ENCODE data around the gene HLA-E. TPM values are rescaled to one million over a fixed set of nuclear protein-coding genes. Genes with fewer than 3 reads are reported as not detected.
A peak's percentile ranks its signal among the peaks of the same experiment; 100 is the strongest.

HLA-E gene
- total and polyA plus RNA-seq, 4 donors: 133 to 258 (median 207) TPM

DNA sequence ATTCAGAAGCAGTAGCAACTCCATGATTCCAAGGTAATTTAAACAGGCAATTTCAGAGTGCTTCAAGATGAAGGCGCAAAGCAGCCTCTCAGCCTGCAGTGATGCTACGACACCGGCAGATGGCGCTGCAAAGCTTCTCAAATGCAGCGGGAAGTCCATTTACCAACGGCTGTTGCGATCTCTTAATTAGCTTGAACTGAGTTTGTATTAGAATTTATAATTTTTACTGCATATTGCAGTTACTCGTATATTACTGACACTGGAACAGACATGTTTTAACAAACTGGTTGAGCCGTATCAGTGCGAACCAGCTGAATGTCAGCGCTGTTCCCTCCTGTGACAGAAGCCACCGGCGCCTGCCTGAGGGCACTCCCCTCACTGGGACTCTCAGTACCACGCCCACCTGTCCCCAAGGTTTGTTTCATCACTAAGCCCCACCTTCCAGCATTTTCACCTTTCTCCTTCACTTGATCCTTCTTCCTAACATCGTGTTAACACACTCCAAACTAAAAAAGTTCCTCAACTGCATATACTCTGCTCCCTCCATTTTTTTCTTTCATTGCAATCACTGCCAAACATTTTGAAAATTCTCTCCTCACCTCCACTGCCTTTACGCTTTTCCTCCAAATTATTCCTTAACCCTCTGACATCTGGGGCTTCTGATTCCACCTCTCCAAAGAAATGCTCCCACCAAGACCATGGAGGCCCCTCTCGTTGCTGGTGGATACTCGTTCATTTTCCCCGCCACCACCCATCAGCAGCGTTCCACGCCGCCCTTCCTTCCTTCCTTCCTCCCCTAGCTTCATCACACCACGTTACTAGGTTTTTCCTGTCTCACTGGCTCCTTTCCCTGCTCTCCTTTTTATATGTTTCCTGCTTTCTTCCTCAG lies 52.5 kb downstream of the HLA-E start:
- H3K9me3 ChIP-seq (ENCODE audit: control insufficient read depth in 4 of 4, low read length in 3 of 4): no peaks in the 10 kb centered on the region
- TF ChIP-seq, protein P1, sequence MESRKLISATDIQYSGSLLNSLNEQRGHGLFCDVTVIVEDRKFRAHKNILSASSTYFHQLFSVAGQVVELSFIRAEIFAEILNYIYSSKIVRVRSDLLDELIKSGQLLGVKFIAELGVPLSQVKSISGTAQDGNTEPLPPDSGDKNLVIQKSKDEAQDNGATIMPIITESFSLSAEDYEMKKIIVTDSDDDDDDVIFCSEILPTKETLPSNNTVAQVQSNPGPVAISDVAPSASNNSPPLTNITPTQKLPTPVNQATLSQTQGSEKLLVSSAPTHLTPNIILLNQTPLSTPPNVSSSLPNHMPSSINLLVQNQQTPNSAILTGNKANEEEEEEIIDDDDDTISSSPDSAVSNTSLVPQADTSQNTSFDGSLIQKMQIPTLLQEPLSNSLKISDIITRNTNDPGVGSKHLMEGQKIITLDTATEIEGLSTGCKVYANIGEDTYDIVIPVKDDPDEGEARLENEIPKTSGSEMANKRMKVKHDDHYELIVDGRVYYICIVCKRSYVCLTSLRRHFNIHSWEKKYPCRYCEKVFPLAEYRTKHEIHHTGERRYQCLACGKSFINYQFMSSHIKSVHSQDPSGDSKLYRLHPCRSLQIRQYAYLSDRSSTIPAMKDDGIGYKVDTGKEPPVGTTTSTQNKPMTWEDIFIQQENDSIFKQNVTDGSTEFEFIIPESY (IDR thresholded peaks at IDR 0.05): no peak
- peak; percentile 90 to 93 for TF ChIP-seq RAD21 (IDR thresholded peaks at IDR 0.05)
- TF ChIP-seq CTCF (IDR thresholded peaks at IDR 0.05; ENCODE audit: low read depth, low read length, missing input control): peak; percentile 97
- TF ChIP-seq ATF3 (IDR thresholded peaks at IDR 0.05): no peak
- TF ChIP-seq, protein P2, sequence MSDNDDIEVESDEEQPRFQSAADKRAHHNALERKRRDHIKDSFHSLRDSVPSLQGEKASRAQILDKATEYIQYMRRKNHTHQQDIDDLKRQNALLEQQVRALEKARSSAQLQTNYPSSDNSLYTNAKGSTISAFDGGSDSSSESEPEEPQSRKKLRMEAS (IDR thresholded peaks at IDR 0.05): no peak
- TF ChIP-seq YY1 (IDR thresholded peaks at IDR 0.05): peak; percentile 53
- TF ChIP-seq, protein P3, sequence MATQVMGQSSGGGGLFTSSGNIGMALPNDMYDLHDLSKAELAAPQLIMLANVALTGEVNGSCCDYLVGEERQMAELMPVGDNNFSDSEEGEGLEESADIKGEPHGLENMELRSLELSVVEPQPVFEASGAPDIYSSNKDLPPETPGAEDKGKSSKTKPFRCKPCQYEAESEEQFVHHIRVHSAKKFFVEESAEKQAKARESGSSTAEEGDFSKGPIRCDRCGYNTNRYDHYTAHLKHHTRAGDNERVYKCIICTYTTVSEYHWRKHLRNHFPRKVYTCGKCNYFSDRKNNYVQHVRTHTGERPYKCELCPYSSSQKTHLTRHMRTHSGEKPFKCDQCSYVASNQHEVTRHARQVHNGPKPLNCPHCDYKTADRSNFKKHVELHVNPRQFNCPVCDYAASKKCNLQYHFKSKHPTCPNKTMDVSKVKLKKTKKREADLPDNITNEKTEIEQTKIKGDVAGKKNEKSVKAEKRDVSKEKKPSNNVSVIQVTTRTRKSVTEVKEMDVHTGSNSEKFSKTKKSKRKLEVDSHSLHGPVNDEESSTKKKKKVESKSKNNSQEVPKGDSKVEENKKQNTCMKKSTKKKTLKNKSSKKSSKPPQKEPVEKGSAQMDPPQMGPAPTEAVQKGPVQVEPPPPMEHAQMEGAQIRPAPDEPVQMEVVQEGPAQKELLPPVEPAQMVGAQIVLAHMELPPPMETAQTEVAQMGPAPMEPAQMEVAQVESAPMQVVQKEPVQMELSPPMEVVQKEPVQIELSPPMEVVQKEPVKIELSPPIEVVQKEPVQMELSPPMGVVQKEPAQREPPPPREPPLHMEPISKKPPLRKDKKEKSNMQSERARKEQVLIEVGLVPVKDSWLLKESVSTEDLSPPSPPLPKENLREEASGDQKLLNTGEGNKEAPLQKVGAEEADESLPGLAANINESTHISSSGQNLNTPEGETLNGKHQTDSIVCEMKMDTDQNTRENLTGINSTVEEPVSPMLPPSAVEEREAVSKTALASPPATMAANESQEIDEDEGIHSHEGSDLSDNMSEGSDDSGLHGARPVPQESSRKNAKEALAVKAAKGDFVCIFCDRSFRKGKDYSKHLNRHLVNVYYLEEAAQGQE (IDR thresholded peaks at IDR 0.05): no peak
- TF ChIP-seq SP1 (IDR thresholded peaks at IDR 0.05): no peak
- TF ChIP-seq RXRA (IDR thresholded peaks at IDR 0.05): no peak
- no peak for TF ChIP-seq HNF4G (IDR thresholded peaks at IDR 0.05)
- peaks cover 0 to 9% (median 3%) of the 10 kb centered on the region in 4 donors for H3K4me1 ChIP-seq (ENCODE audit: control insufficient read depth in 4 of 4, insufficient read depth in 4 of 4, low read length in 3 of 4)
- H3K4me3 ChIP-seq (ENCODE audit: low read depth in 1 of 3, low read length in 3 of 3): peak overlapping the region; percentile 25 to 47 (median 35)
- peak overlapping the region; percentile 32 to 44 for H3K9ac ChIP-seq (ENCODE audit: low read depth in 1 of 2, low read length in 2 of 2)
- DNase-seq (ENCODE audit: low spot score): peak; percentile 77
- H3K27ac ChIP-seq (ENCODE audit: low read depth in 1 of 2, low read length in 2 of 2): peak overlapping the region in 1 of 2 donors; percentile 20
- WGBS: 13% methylated on average over 23 of the region's 23 CpGs
- H3K36me3 ChIP-seq (ENCODE audit: control insufficient read depth in 4 of 4, insufficient read depth in 3 of 4, low read depth in 1 of 4, low read length in 3 of 4): peaks cover 2 to 15% (median 9%) of the 10 kb centered on the region in 4 donors
- no peaks in the 10 kb centered on the region for H3K27me3 ChIP-seq (ENCODE audit: control insufficient read depth in 4 of 4, insufficient read depth in 4 of 4, low read length in 3 of 4)

DNA sequence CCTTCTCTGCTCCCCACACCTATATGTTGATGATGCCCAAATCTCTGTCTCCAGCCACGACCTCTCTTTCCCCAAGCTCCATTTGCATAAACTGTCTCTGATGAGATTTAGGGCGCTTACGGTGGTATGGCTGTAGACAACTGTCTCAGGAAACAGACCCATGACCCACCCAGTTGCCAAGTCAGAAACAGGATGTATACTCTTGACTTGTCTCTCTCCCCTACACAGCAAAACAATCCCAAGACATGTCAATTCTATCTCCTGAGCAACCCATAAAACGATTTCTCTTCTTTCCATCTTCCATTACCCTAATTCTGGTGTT lies 53.1 kb downstream of the HLA-E start:
- H3K9me3 ChIP-seq (ENCODE audit: control insufficient read depth in 4 of 4, low read length in 3 of 4): no peaks in the 10 kb centered on the region
- H3K9ac ChIP-seq (ENCODE audit: low read depth in 1 of 2, low read length in 2 of 2): peak overlapping the region in 1 of 2 donors; percentile 8
- WGBS: 22% methylated on average over 4 of the region's 4 CpGs
- no peaks in the 10 kb centered on the region for H3K27me3 ChIP-seq (ENCODE audit: control insufficient read depth in 4 of 4, insufficient read depth in 4 of 4, low read length in 3 of 4)
- H3K27ac ChIP-seq (ENCODE audit: low read depth in 1 of 2, low read length in 2 of 2): peak overlapping the region in 1 of 2 donors; percentile 20
- peaks cover 4 to 21% (median 11%) of the 10 kb centered on the region in 4 donors for H3K36me3 ChIP-seq (ENCODE audit: control insufficient read depth in 4 of 4, insufficient read depth in 3 of 4, low read depth in 1 of 4, low read length in 3 of 4)
- TF ChIP-seq SP1 (IDR thresholded peaks at IDR 0.05) (no peak), FOXA2 (IDR thresholded peaks at IDR 0.05) (no peak)
- peaks cover 0 to 9% (median 3%) of the 10 kb centered on the region in 4 donors for H3K4me1 ChIP-seq (ENCODE audit: control insufficient read depth in 4 of 4, insufficient read depth in 4 of 4, low read length in 3 of 4)
- no peak for DNase-seq (ENCODE audit: low spot score)
- H3K4me3 ChIP-seq (ENCODE audit: low read depth in 1 of 3, low read length in 3 of 3): no peak overlapping the region

Data from liver (tissue), 9 donors.